ENCODE data around the gene NFAT5. TPM values are rescaled to one million over a fixed set of nuclear protein-coding genes. Genes with fewer than 3 reads are reported as not detected.
A peak's percentile ranks its signal among the peaks of the same experiment; 100 is the strongest.

The NFAT5 gene
- total RNA-seq, 1 experiment from 2014 or later: 6.7 TPM

DNA sequence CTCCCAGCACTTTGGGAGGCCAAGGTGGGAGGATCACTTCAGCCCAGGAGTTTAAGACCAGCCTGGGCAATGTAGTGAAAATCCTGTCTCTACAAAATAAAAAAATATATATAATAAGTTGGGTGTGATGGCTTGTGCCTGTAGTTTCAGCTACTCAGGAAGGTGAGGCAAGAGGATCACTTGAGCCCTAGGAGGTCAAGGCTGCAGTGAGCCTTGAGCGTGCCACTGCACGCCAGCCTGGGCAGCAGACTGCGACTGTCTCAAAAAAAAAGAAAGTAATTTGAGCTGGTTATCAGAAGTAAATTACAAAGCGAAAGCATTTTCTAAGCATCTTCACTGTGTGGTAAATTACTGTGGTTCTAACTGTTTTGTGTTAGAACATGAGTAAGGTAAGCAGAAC is 94.4 kb downstream of the NFAT5 start:
- DNase-seq (ENCODE audit: low read depth, low spot score): no peak
- in situ Hi-C loops (cut with HindIII; ENCODE audit: low pct_unique_long_range_greater_than_20kb, low sequenced_read_pairs): no loop called here

GRCh38 chr16:69662901-69663300 is 97.1 kb downstream of the NFAT5 start:
- in situ Hi-C loops (cut with HindIII; ENCODE audit: low pct_unique_long_range_greater_than_20kb, low sequenced_read_pairs): no loop called here
- DNase-seq (ENCODE audit: low read depth, low spot score): no peak

- DNase-seq (ENCODE audit: low read depth, low spot score): no peak
- in situ Hi-C loops (cut with HindIII; ENCODE audit: low pct_unique_long_range_greater_than_20kb, low sequenced_read_pairs): no loop called here
Observed at GRCh38 chr16:69663846-69664245, 98.1 kb downstream of the NFAT5 start.

DNA sequence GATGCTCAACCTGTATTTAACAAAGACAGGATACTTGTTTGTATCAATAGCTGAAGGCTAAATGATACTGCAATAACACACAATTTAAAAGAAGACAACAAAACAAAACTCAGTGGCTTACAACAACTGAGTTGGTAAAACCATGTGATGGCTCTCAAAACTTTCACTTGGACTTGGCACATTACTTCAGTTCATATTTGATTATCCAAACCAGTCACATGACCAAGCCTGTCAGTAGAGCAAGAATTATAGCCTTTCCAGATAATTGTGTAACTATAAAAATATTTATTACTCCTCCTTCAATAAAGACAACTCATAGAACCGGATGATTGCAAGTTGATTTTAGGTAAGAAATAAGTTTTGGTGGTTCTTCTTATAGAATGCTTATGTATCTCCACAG is 103.8 kb downstream of the NFAT5 start:
- DNase-seq (ENCODE audit: low read depth, low spot score): peak; percentile 8
- in situ Hi-C loops (cut with HindIII; ENCODE audit: low pct_unique_long_range_greater_than_20kb, low sequenced_read_pairs): no loop called here

DNA sequence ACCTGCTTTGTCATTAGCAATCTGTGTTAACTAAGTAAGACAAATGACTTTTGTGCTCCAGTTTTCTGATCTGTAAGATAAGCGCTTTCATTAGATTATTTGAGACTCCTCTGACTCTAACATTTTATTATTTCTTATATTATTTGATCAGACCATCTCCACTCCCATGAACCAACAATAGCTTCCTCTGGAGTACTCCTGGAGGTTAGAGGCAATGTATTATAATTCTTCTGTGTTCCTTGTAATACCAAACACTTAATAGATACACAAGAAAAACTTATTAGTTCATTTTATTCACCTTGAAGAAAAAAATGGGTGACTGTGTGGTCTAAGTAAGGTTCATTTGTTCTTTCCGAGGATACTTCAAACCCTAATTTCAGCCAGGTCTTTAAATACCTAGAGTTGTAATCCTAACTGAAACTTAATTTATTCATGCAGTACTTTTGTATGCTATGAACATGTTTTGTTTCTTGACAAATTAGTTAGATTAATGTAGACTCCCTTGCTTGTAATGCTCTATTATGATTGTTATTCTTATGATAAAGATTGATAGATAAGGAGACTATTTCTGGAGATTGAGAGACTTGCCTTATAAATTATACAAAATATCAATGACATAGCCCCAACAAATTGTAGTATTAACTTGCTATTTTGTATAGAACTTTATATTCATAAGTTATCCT is 106.7 kb downstream of the NFAT5 start:
- in situ Hi-C loops (cut with HindIII; ENCODE audit: low pct_unique_long_range_greater_than_20kb, low sequenced_read_pairs): no loop called here

DNA sequence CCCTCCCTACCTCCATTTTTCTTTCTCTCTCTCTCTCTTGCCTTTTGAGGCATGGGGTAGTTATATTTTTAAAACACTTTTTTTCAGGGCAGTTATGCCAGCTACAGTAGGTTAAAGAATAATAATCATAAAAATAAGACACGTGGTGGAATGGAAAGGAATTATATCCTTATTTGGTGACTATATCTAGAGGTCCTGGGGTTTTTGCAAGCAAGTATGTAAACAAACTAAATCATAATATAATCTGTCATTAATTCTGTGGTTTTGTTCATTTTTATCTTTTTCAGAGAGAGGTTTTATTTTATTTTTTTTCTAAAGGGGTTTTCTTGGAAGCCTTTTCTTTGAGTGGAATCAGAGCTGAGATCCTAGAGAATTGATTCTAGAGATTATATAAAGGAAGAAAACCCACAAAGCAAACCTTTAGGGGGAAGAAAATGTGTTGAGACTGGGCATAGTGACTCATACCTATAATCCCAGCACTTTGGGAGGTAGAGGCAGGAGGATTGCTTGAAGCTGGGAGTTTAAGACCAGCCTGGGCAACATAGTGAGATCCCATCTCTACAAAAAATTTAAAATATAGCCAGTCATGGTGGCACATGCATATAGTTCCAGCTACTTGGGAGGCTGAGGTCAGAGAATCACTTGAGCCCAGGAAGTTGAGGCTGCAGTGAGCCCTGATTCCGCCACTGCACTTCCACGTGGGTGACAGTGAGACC is 107.4 kb downstream of the NFAT5 start:
- no peak for DNase-seq (ENCODE audit: low read depth, low spot score)
- in situ Hi-C loops (cut with HindIII; ENCODE audit: low pct_unique_long_range_greater_than_20kb, low sequenced_read_pairs): no loop called here

More for the DNA sequence above, 106.7 kb downstream of the NFAT5 start:
- no peak for DNase-seq (ENCODE audit: low read depth, low spot score)

DNA sequence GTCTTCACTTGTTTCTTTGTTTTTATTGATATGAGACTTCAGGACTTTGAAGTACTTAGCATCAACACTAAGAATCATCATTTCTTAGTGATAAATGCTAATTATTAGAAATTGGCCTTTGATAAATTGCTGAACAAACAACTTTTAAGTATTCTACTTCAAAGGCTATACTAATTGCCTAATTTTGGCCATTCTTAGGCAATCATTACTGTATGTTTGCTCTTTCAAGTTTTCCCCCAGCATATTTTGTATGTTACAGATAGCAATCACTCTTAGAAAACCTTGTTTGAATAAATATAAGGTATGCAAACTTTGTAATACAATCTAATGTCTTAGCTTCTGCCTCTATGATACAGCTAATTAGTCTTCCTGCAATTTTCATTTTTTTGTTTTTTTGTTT is 114.6 kb downstream of the NFAT5 start:
- in situ Hi-C loops (cut with HindIII; ENCODE audit: low pct_unique_long_range_greater_than_20kb, low sequenced_read_pairs): no loop called here
- DNase-seq (ENCODE audit: low read depth, low spot score): no peak

GRCh38 chr16:69688589-69688988 is 122.8 kb downstream of the NFAT5 start:
- no peak for DNase-seq (ENCODE audit: low read depth, low spot score)
- in situ Hi-C loops (cut with HindIII; ENCODE audit: low pct_unique_long_range_greater_than_20kb, low sequenced_read_pairs): no loop called here

DNA sequence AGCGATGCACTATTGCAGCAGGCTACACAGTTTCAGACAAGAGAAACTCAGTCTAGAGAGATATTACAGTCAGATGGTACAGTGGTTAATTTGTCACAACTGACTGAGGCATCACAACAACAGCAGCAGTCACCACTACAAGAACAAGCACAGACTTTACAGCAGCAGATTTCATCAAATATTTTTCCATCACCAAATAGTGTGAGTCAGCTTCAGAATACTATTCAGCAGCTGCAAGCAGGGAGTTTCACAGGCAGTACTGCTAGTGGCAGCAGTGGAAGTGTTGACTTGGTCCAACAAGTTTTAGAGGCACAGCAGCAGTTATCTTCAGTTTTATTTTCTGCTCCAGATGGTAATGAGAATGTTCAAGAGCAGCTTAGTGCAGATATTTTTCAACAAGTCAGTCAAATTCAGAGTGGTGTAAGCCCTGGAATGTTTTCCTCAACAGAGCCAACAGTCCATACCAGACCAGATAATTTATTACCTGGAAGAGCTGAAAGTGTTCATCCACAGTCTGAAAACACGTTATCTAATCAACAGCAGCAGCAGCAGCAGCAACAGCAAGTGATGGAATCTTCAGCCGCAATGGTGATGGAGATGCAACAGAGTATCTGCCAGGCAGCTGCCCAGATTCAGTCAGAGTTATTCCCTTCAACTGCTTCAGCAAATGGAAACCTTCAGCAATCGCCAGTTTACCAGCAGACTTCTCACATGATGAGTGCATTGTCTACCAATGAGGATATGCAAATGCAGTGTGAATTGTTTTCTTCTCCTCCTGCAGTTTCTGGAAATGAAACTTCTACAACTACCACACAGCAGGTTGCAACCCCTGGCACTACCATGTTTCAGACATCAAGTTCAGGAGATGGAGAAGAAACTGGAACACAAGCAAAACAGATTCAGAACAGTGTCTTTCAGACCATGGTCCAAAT is 126.5 kb downstream of the NFAT5 start:
- DNase-seq (ENCODE audit: low read depth, low spot score): no peak
- in situ Hi-C loops (cut with HindIII; ENCODE audit: low pct_unique_long_range_greater_than_20kb, low sequenced_read_pairs): no loop called here

DNA sequence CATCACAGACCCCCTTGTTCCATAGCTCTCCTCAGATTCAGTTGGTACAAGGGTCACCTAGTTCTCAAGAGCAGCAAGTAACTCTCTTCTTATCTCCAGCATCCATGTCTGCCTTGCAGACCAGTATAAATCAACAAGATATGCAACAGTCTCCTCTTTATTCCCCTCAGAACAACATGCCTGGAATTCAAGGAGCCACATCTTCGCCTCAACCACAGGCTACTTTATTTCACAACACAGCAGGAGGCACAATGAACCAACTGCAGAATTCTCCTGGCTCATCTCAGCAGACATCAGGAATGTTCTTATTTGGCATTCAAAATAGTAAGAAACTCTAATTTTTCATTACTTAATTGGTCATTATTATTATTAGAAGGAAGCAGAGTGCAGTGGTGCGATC is 128.2 kb downstream of the NFAT5 start:
- in situ Hi-C loops (cut with HindIII; ENCODE audit: low pct_unique_long_range_greater_than_20kb, low sequenced_read_pairs): no loop called here
- no peak for DNase-seq (ENCODE audit: low read depth, low spot score)

- peak; percentile 53 for DNase-seq (ENCODE audit: low read depth, low spot score)
- in situ Hi-C loops (cut with HindIII; ENCODE audit: low pct_unique_long_range_greater_than_20kb, low sequenced_read_pairs): no loop called here
Observed at GRCh38 chr16:69698404-69698803, 132.6 kb downstream of the NFAT5 start.

DNA sequence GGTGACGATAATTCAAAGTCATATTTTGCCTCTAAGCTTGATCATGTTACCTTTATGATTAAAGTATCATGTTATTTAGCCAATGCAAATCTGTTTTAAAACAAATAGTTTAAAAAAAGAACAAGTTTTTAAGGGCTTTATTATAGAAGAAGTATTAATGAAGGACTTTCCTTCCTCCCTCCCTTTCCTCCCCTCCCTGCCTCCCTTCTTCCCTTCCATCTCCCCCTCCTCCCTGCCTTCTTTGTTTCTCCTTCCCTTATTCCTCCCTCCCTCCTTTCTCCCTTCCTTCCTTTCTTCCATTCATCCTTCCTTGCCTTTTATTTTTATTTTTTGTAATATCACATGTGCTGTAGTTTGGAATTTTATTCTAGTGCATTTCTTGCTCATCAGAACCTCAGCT is 134.1 kb downstream of the NFAT5 start:
- no peak for DNase-seq (ENCODE audit: low read depth, low spot score)
- in situ Hi-C loops (cut with HindIII; ENCODE audit: low pct_unique_long_range_greater_than_20kb, low sequenced_read_pairs): no loop called here

GRCh38 chr16:69701452-69701851 is 135.7 kb downstream of the NFAT5 start:
- in situ Hi-C loops (cut with HindIII; ENCODE audit: low pct_unique_long_range_greater_than_20kb, low sequenced_read_pairs): no loop called here
- DNase-seq (ENCODE audit: low read depth, low spot score): no peak

- DNase-seq (ENCODE audit: low read depth, low spot score): no peak
- in situ Hi-C loops (cut with HindIII; ENCODE audit: low pct_unique_long_range_greater_than_20kb, low sequenced_read_pairs): no loop called here
Observed at GRCh38 chr16:69701866-69702265, 136.1 kb downstream of the NFAT5 start.

GRCh38 chr16:69703638-69704037 is 137.9 kb downstream of the NFAT5 start:
- in situ Hi-C loops (cut with HindIII; ENCODE audit: low pct_unique_long_range_greater_than_20kb, low sequenced_read_pairs): no loop called here
- no peak for DNase-seq (ENCODE audit: low read depth, low spot score)

DNA sequence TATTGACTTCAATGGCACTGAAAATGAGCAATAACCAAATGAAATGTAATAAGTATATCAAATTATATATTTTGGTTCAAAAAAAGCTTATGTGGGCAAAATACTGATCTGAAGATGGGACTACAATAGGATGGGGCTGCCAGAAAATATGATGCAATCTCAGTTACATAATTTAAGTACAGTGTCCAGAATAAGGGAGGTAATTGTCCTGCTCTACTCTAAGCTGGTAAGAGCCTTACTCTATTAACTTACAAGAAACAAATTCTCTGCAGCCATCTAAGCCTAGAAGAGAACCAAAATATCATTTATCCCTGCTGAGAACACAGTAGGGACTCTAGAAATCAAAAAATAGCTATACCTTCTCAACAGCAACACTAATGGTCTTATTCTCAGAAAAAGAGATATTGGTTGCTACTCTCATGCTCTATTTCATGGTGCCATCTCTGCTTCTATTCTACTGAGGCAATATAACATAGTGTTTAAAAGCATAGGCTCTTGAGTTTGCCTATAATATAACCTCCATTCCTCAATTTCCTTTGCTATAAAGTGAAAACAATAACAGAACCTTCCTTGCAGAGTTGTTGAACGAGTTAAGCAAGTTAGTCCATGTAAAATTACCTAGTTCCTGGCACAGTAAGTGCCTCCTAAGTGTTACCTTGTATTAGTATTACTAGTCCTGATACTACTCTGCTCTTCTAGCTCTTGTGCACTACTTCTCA is 140.6 kb downstream of the NFAT5 start:
- peak; percentile 59 for DNase-seq (ENCODE audit: low read depth, low spot score)
- in situ Hi-C loops (cut with HindIII; ENCODE audit: low pct_unique_long_range_greater_than_20kb, low sequenced_read_pairs): no loop called here

GRCh38 chr16:69706975-69707340 is 141.2 kb downstream of the NFAT5 start:
- in situ Hi-C loops (cut with HindIII; ENCODE audit: low pct_unique_long_range_greater_than_20kb, low sequenced_read_pairs): no loop called here

More at GRCh38 chr16:69706975-69707340, 141.2 kb downstream of the NFAT5 start:
- DNase-seq (ENCODE audit: low read depth, low spot score): no peak

All from SK-MEL-5 (cell line).